Measurements from ENCODE around the gene NR3C2.

The NR3C2 gene

DNA sequence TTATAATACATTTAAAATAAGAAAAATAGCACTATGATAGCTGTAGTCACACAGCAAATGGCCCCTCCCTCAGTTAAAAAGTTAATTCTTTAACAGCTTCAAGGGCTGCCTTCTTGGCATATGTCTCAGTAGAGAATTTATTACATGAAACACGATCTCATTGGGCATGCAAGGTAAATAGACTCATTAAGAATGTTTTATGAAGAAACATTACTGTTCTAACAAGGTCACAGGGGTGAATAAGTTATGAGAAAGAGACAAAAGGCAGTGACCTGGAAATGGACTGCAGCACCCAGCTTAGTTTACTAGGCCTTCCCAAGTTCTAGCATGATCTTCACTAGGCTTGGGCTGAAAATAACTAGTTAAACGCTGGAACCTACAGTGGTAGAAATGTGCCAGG, 277.7 kb downstream of the NR3C2 start:
- TF ChIP-seq, protein P1, sequence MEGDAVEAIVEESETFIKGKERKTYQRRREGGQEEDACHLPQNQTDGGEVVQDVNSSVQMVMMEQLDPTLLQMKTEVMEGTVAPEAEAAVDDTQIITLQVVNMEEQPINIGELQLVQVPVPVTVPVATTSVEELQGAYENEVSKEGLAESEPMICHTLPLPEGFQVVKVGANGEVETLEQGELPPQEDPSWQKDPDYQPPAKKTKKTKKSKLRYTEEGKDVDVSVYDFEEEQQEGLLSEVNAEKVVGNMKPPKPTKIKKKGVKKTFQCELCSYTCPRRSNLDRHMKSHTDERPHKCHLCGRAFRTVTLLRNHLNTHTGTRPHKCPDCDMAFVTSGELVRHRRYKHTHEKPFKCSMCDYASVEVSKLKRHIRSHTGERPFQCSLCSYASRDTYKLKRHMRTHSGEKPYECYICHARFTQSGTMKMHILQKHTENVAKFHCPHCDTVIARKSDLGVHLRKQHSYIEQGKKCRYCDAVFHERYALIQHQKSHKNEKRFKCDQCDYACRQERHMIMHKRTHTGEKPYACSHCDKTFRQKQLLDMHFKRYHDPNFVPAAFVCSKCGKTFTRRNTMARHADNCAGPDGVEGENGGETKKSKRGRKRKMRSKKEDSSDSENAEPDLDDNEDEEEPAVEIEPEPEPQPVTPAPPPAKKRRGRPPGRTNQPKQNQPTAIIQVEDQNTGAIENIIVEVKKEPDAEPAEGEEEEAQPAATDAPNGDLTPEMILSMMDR (conservative IDR thresholded peaks at IDR 0.05; ENCODE audit: low read depth, low read length): no peak
- H3K4me3 ChIP-seq (ENCODE audit: low read depth, low read length): no peak overlapping the region
- DNase-seq (ENCODE audit: low read depth): no peak

DNA sequence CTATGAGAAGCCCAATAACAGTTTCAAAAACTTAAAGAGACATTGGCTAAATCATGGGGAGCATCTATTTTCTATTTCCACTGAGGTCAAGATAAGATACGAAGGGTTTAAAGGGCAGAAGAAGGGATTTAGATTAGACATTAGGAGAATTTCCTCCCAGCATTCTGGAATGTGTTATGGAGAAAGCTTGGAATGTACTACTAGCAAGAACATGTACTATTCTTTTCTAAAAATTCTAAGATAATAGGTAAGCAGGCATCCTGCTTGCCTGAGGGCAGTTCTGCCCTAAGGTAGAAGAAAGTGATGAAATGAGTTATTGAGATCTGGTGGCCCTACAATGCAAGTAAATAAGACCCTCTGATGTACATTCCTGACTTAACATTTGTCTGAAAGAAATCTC, 279.2 kb downstream of the NR3C2 start:
- no peak overlapping the region for H3K4me3 ChIP-seq (ENCODE audit: low read depth, low read length)
- TF ChIP-seq, protein P1 (conservative IDR thresholded peaks at IDR 0.05; ENCODE audit: low read depth, low read length): no peak
- no peak for DNase-seq (ENCODE audit: low read depth)

DNA sequence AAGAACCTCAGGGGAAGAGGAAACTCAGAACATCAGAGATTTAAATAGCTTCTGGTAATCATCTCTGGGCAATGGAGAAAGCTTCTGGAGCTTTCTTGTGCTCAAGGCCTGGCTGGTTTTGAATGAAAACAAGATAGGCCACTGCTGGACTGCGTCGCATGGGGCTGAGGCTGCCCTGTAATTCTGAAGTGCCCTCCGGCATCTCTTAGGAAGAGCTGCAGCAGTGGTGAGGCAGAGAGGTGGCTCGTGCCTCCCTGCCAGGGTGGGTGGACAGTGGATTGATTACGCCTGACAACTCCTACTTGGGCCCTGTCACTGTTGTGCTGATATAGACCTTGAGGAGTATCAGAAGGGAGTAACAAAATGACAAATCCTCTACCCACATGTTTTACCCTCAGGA, 279.7 kb downstream of the NR3C2 start:
- H3K4me3 ChIP-seq (ENCODE audit: low read depth, low read length): no peak overlapping the region
- no peak for DNase-seq (ENCODE audit: low read depth)
- TF ChIP-seq, protein P1 (conservative IDR thresholded peaks at IDR 0.05; ENCODE audit: low read depth, low read length): no peak

DNA sequence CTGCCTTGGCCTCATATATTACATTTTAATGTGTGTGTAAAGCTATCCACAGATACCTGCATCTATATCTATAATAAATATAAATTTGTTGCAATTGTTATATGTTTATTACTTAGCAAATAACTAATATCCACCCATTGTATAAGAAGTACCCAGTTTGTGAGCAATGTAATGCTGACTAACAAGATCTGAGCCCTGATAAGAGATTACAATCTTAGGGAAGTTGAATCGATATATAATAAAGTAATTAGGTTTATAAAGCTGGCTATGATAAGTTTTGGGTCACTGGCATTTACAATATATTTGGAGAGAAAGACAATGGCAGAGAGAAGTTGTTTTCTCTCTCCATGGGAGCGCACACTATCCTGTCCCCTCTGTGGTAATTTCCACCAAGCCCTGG, 280.6 kb downstream of the NR3C2 start:
- DNase-seq (ENCODE audit: low read depth): no peak
- H3K4me3 ChIP-seq (ENCODE audit: low read depth, low read length): no peak overlapping the region
- TF ChIP-seq, protein P1 (conservative IDR thresholded peaks at IDR 0.05; ENCODE audit: low read depth, low read length): no peak

DNA sequence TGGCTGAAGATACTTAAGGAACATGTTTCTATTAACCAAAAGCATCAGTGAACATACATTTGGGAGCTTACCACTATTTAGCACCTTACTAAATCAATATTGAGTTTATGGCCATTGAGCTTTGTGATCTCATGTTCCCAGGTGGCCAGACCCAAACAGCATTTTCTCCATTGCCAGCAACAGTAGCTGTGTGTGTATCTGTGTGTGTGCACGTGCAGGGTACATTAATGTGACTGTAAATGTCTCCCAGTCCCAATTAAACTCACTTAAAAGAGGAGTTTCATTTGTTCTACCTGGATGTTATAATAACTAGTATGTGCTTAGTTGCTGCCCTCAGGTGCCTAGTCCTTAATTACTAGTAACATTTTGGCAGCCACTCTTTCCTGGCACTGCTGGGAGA, 282.4 kb downstream of the NR3C2 start:
- no peak for DNase-seq (ENCODE audit: low read depth)
- H3K4me3 ChIP-seq (ENCODE audit: low read depth, low read length): no peak overlapping the region
- TF ChIP-seq, protein P1 (conservative IDR thresholded peaks at IDR 0.05; ENCODE audit: low read depth, low read length): no peak

DNA sequence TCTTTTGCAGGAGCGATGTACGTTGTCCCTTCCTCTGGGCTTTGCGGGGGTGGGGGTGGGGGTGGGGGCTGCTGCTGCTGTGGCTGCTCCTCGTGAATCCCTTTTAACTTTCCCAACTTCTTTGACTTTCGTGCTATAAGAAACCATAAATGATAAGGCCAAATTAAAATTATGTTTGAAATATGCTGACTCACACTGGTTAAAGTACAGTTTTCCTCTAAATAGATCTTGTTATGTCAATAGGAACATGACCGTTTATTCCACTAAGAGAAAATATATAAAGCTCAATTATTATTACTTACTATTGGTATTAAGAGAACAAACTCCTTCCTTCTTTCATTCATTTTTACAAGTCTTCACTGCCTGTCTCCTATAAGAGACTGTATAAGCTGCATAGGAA, 287.4 kb downstream of the NR3C2 start:
- no peak for DNase-seq (ENCODE audit: low read depth)
- TF ChIP-seq, protein P1 (conservative IDR thresholded peaks at IDR 0.05; ENCODE audit: low read depth, low read length): no peak
- H3K4me3 ChIP-seq (ENCODE audit: low read depth, low read length): no peak overlapping the region

DNA sequence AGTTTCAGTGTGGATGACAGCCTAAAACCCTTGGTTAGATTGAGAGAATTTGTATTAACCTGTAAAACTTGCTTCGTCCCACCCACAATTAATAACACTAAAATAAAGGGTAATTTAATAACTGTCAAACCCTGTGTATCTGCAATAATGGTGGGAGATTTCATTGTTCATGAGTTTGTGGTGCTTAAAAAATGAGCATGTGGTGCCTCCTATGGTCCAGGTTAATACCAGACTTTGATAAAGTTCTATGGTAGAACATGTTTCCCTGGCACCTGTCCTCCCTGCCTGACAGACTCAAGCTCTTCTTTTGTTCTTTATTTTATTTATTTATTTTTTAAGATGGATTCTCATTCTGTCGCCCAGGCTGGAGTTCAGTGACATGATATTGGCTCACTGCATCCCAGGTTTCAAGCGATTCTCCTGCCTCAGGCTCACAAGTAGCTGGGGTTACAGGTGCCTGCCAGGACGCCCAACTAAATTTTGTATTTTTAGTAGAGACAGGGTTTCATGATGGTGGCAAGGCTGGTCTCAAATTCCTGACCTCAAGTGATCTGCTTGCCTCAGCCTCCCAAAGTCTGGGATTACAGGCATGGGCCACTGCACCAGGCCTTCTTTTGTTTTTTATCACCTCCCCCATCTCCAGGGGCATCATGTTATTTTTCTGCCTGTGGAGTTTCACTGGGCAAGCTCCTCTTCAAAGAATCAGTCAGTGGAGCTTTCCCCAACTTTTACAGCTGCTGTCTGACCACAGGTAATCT, 289.2 kb downstream of the NR3C2 start:
- TF ChIP-seq, protein P1 (conservative IDR thresholded peaks at IDR 0.05; ENCODE audit: low read depth, low read length): peak; percentile 31
- H3K4me3 ChIP-seq (ENCODE audit: low read depth, low read length): no peak overlapping the region
- peak; percentile 33 for DNase-seq (ENCODE audit: low read depth)
